NCI-H2227 (cell line): ENCODE measurements around the gene LCP2.

Experiments
- DNase-seq: peaks from one replicate; lab custom pipeline; 2025; ENCODE audit not compliant: unreplicated experiment; lab: John Stamatoyannopoulos, UW

Gene LCP2

GRCh38 chr5:170296935-170297588 lies 515 bp downstream of the LCP2 start:
- DNase-seq = no peak

- DNase-seq = no peak
Observed at GRCh38 chr5:170296036-170296934, 1.3 kb downstream of the LCP2 start.

GRCh38 chr5:170294556-170294955 lies 3.0 kb downstream of the LCP2 start:
- no peak for DNase-seq

GRCh38 chr5:170294057-170294456 lies 3.5 kb downstream of the LCP2 start:
- no peak for DNase-seq

GRCh38 chr5:170293273-170293672 lies 4.3 kb downstream of the LCP2 start:
- DNase-seq = no peak

- DNase-seq = no peak
Observed at GRCh38 chr5:170292179-170293104, 5.1 kb downstream of the LCP2 start.

GRCh38 chr5:170290498-170290897 lies 7.1 kb downstream of the LCP2 start:
- DNase-seq = no peak

GRCh38 chr5:170289764-170290163 lies 7.8 kb downstream of the LCP2 start:
- DNase-seq = no peak

GRCh38 chr5:170289121-170289520 lies 8.5 kb downstream of the LCP2 start:
- DNase-seq = no peak

- DNase-seq = no peak
Observed at GRCh38 chr5:170288551-170288950, 9.0 kb downstream of the LCP2 start.

- no peak for DNase-seq
Observed at GRCh38 chr5:170288151-170288550, 9.4 kb downstream of the LCP2 start.

GRCh38 chr5:170287532-170287931 lies 10.0 kb downstream of the LCP2 start:
- DNase-seq = no peak

GRCh38 chr5:170286386-170286925 lies 11.1 kb downstream of the LCP2 start:
- DNase-seq = no peak

GRCh38 chr5:170285181-170285580 lies 12.4 kb downstream of the LCP2 start:
- no peak for DNase-seq

- no peak for DNase-seq
Observed at GRCh38 chr5:170284231-170284630, 13.3 kb downstream of the LCP2 start.

- DNase-seq = no peak
Observed at GRCh38 chr5:170283296-170283695, 14.3 kb downstream of the LCP2 start.

- DNase-seq = no peak
Observed at GRCh38 chr5:170280011-170280493, 17.5 kb downstream of the LCP2 start.

GRCh38 chr5:170279459-170279817 lies 18.1 kb downstream of the LCP2 start:
- DNase-seq = no peak

GRCh38 chr5:170278611-170279458 lies 18.7 kb downstream of the LCP2 start:
- no peak for DNase-seq

- DNase-seq = no peak
Observed at GRCh38 chr5:170277867-170278281, 19.7 kb downstream of the LCP2 start.
